Liver (tissue), 9 donors: Measurements from ENCODE around the gene SNRK. TPM values are rescaled to one million over a fixed set of nuclear protein-coding genes. Genes with fewer than 3 reads are reported as not detected.
"Not testable (repeated sequence)": the region's sequence is repeated elsewhere in the genome, so short reads cannot be mapped to it uniquely, and the experiment has no call there.

Experiments
- DNase-seq: peaks from one replicate; pipeline ENCODE4 v3.0.0-alpha.2; 2017; ENCODE audit warnings: low spot score
- H3K27ac ChIP-seq, 2 donors: one replicate each; pipeline ENCODE4 v1.7.0; 2013; ENCODE audit warnings: inconsistent platforms in 2 of 2, low read length in 2 of 2, control low read depth in 1 of 2, low read depth in 1 of 2, mild to moderate bottlenecking in 1 of 2
- H3K27me3 ChIP-seq, 4 donors: one replicate each; pipeline versions ENCODE4 v1.6.1 to v1.7.0; 2013; ENCODE audit warnings: low read length in 3 of 4, inconsistent platforms in 1 of 4, mild to moderate bottlenecking in 1 of 4, moderate library complexity in 1 of 4; ENCODE audit not compliant: control insufficient read depth in 4 of 4, insufficient read depth in 4 of 4
- H3K36me3 ChIP-seq, 4 donors: one replicate each; pipeline versions ENCODE4 v1.6.1 to v1.7.0; 2013; ENCODE audit warnings: low read length in 3 of 4, mild to moderate bottlenecking in 3 of 4, low read depth in 1 of 4, moderate library complexity in 1 of 4; ENCODE audit not compliant: control insufficient read depth in 4 of 4, insufficient read depth in 3 of 4
- H3K4me1 ChIP-seq, 4 donors: one replicate each; pipeline versions ENCODE4 v1.6.1 to v1.7.0; 2013; ENCODE audit warnings: low read length in 3 of 4, mild to moderate bottlenecking in 3 of 4, moderate library complexity in 1 of 4; ENCODE audit not compliant: control insufficient read depth in 4 of 4, insufficient read depth in 4 of 4
- H3K4me3 ChIP-seq, 3 donors: one replicate each; pipeline versions ENCODE4 v1.6.1 to v1.7.0; 2013; ENCODE audit warnings: low read length in 3 of 3, control low read depth in 1 of 3, low read depth in 1 of 3, mild to moderate bottlenecking in 1 of 3
- H3K9ac ChIP-seq, 2 donors: one replicate each; pipeline ENCODE4 v1.7.0; 2013; ENCODE audit warnings: low read length in 2 of 2, mild to moderate bottlenecking in 2 of 2, moderate library complexity in 2 of 2, control low read depth in 1 of 2, low read depth in 1 of 2
- H3K9me3 ChIP-seq, 4 donors: one replicate each; pipeline versions ENCODE4 v1.6.1 to v1.7.0; 2013; ENCODE audit warnings: low read length in 3 of 4; ENCODE audit not compliant: control insufficient read depth in 4 of 4
- CTCF ChIP-seq: fragments of 150-350 bp; IDR thresholded peaks from 2 replicates; pipeline ENCODE4 v1.5.1; 2017; ENCODE audit warnings: improper control_type of control experiment, low read depth, low read length; ENCODE audit not compliant: missing input control
- EGR1 ChIP-seq, 2 donors: IDR thresholded peaks; 2 replicates each; pipeline ENCODE4 v1.6.1; 2016 to 2018; ENCODE audit warnings: antibody characterized with exemption in 2 of 2, low read depth in 2 of 2
- FOXA1 ChIP-seq: IDR thresholded peaks from 2 replicates; pipeline ENCODE4 v1.6.1; 2016; ENCODE audit warnings: antibody characterized with exemption
- FOXA2 ChIP-seq: IDR thresholded peaks from 2 replicates; pipeline ENCODE4 v1.6.1; 2016; ENCODE audit warnings: antibody characterized with exemption
- GABPA ChIP-seq, 2 donors: IDR thresholded peaks in 1 of 2; conservative IDR thresholded peaks in 1 of 2; 2 replicates each; pipeline ENCODE4 v1.6.1; 2016; ENCODE audit warnings: antibody characterized with exemption in 2 of 2, mild to moderate bottlenecking in 1 of 2, moderate library complexity in 1 of 2
- HNF4A ChIP-seq, 2 donors: conservative IDR thresholded peaks; 2 replicates each; pipeline ENCODE4 v1.6.1; 2016; ENCODE audit warnings: antibody characterized with exemption in 2 of 2, mild to moderate bottlenecking in 2 of 2
- HNF4G ChIP-seq: IDR thresholded peaks from 2 replicates; pipeline ENCODE4 v1.6.1; 2016; ENCODE audit warnings: antibody characterized with exemption
- JUND ChIP-seq, 2 donors: IDR thresholded peaks; 2 replicates each; pipeline ENCODE4 v1.6.1; 2016; ENCODE audit warnings: antibody characterized with exemption in 2 of 2
- NR2F2 ChIP-seq: IDR thresholded peaks from 2 replicates; pipeline ENCODE4 v1.6.1; 2016; ENCODE audit warnings: antibody characterized with exemption
- RAD21 ChIP-seq, 2 donors: IDR thresholded peaks; 2 replicates each; pipeline ENCODE4 v1.6.1; 2016; ENCODE audit warnings: antibody characterized with exemption in 2 of 2, mild to moderate bottlenecking in 2 of 2
- REST ChIP-seq: IDR thresholded peaks from 2 replicates; pipeline ENCODE4 v1.6.1; 2016; ENCODE audit warnings: antibody characterized with exemption, mild to moderate bottlenecking
- RXRA ChIP-seq, 2 donors: IDR thresholded peaks; 2 replicates each; pipeline ENCODE4 v1.6.1; 2017 to 2018; ENCODE audit warnings: antibody characterized with exemption in 2 of 2, mild to moderate bottlenecking in 1 of 2
- SP1 ChIP-seq: IDR thresholded peaks from 2 replicates; pipeline ENCODE4 v1.6.1; 2018; ENCODE audit warnings: antibody characterized with exemption, mild to moderate bottlenecking
- TAF1 ChIP-seq: conservative IDR thresholded peaks from 2 replicates; pipeline ENCODE4 v1.6.1; 2016; ENCODE audit warnings: antibody characterized with exemption, mild to moderate bottlenecking
- YY1 ChIP-seq: IDR thresholded peaks from 2 replicates; pipeline ENCODE4 v1.6.1; 2016; ENCODE audit warnings: antibody characterized with exemption, mild to moderate bottlenecking
- ZBTB33 ChIP-seq: IDR thresholded peaks from 2 replicates; pipeline ENCODE4 v1.6.1; 2016; ENCODE audit warnings: antibody characterized with exemption
- WGBS: extraction: QIAGEN DNeasy Blood & Tissue Kit; methylation state at CpG from one replicate; pipeline ENCODE4 v1.1.7; 2013; 5-methylcytosine and 5-hydroxymethylcytosine counted together
- polyA plus RNA-seq, 2 donors: library from polyadenylated mRNA; stranded (reverse) in 1 of 2; unstranded in 1 of 2; fragments of 200-250 nt in 1 of 2; fragments of >200 nt in 1 of 2; fragmentation: Nextera tagmentation in 1 of 2; extraction: Ambion mirVana in 1 of 2; gene quantifications; one replicate each; pipeline versions ENCODE4 v1.2.1 to v1.2.3, GENCODE V29; 2013 to 2015
- total RNA-seq, 2 donors: library from RNA; depleted of rRNA; stranded (reverse); fragments of >200 nt; gene quantifications; one replicate each; pipeline ENCODE4 v1.2.3, GENCODE V29; 2014
- TF ChIP-seq, protein P1 (sequence below): IDR thresholded peaks from 2 replicates; pipeline ENCODE4 v1.6.1; 2016; ENCODE audit warnings: antibody characterized with exemption
- TF ChIP-seq, protein P2 (sequence below): IDR thresholded peaks from 2 replicates; pipeline ENCODE4 v1.6.1; 2016; ENCODE audit warnings: antibody characterized with exemption
- donor health status: healthy.
- donor health status: healthy.
- donor health status: healthy.
- donor health status: healthy.
- donor health status: healthy.

The SNRK gene
- total and polyA plus RNA-seq, 4 donors: 5.8 to 28.5 (median 14.6) TPM

DNA sequence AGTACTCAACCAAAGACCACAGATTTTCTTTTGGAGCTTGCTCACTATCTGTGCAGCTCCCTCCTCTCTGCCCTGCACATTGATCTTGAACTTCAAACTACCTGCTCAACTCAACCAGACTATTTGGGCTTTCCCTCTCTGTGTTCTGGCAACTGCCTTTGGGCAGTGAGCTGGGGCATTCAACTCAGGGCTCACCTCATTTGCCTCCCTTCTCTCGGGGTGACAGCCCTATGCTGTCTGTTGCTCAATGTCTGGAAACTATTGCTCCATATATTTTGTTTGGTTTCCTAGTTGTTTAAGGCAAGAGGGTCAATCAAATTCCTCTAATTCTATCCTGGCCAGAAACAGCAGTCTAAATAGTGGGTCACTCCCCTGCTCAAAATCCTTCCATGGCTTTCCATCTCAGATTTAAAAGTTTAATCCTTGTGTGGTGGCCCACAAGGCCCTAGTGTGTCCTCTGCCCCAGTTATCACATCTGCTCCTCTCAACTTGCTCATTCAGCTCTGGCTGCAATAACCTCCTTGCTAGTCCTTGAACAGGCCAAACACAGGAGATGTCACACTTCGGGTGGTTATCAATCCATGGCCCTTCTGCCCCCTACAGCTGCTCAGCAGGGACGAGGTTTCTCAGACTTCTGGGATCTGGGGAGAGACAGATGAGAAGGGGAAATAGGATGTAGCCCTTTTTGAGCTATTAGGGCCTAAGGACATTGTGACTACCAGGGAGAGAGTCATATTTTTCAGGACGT is 67.8 kb downstream of the SNRK start:
- no peak overlapping the region for H3K4me3 ChIP-seq
- H3K9ac ChIP-seq: no peak overlapping the region
- H3K27ac ChIP-seq: peak overlapping the region; percentile 70 to 74
- H3K9me3 ChIP-seq: peaks cover 0 to 4% (median 0%) of the 10 kb centered on the region in 4 donors
- no peaks in the 10 kb centered on the region for H3K27me3 ChIP-seq
- no peak for DNase-seq
- TF ChIP-seq ZBTB33 (peak; percentile 93), CTCF (no peak), JUND (IDR thresholded peaks at IDR 0.05) (peak; percentile 85 to 93), REST (peak; percentile 76), SP1 (peak; percentile 94), RXRA (IDR thresholded peaks at IDR 0.05) (peak; percentile 100), RAD21 (IDR thresholded peaks at IDR 0.05) (peak; percentile 65 to 76), TAF1 (no peak), FOXA1 (peak; percentile 61), EGR1 (IDR thresholded peaks at IDR 0.05; ENCODE audit: low read depth in 2 of 2) (peak; percentile 10 to 91), FOXA2 (peak; percentile 65), GABPA (IDR thresholded peaks at IDR 0.05 in 1 of 2, conservative IDR thresholded peaks at IDR 0.05 in 1 of 2) (peak in 1 of 2 donors; percentile 16), HNF4A (conservative IDR thresholded peaks at IDR 0.05) (peak; percentile 87 to 95), HNF4G (peak; percentile 73), NR2F2 (peak; percentile 67), YY1 (peak; percentile 59)
- TF ChIP-seq, protein P1, sequence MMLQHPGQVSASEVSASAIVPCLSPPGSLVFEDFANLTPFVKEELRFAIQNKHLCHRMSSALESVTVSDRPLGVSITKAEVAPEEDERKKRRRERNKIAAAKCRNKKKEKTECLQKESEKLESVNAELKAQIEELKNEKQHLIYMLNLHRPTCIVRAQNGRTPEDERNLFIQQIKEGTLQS: peak; percentile 71
- TF ChIP-seq, protein P2, sequence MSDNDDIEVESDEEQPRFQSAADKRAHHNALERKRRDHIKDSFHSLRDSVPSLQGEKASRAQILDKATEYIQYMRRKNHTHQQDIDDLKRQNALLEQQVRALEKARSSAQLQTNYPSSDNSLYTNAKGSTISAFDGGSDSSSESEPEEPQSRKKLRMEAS: peak; percentile 96
- peaks cover 0 to 12% (median 4%) of the 10 kb centered on the region in 4 donors for H3K36me3 ChIP-seq
- WGBS: 49% methylated on average over 4 of the region's 4 CpGs
- peaks cover 6 to 15% (median 13%) of the 10 kb centered on the region in 4 donors for H3K4me1 ChIP-seq

- H3K36me3 ChIP-seq, DNase-seq, H3K27ac ChIP-seq, H3K27me3 ChIP-seq, H3K9ac ChIP-seq, H3K4me3 ChIP-seq, H3K9me3 ChIP-seq: not testable (repeated sequence)
- H3K4me1 ChIP-seq: peaks cover 6 to 15% (median 13%) of the 10 kb centered on the region in 4 donors
- 97% methylated on average over 2 of the region's 2 CpGs for WGBS
These were observed 69.7 kb downstream of the SNRK start for GRCh38 chr3:43356033-43356432.
